Ectodermal cell (in vitro differentiated cells): ENCODE measurements around the gene PARP8.
"Not testable (repeated sequence)": the region's sequence is repeated elsewhere in the genome, so short reads cannot be mapped to it uniquely, and the experiment has no call there.

Experiments used
- H3K27ac ChIP-seq: 2 replicates; pipeline ENCODE4 v1.7.0; 2013; ENCODE audit warnings: mild to moderate bottlenecking, low read depth, low read length; ENCODE audit not compliant: insufficient read depth, poor library complexity, severe bottlenecking
- H3K27me3 ChIP-seq: 2 replicates; pipeline ENCODE4 v1.7.0; 2013; ENCODE audit warnings: mild to moderate bottlenecking, low read length; ENCODE audit not compliant: insufficient read depth, control insufficient read depth, poor library complexity, severe bottlenecking
- H3K36me3 ChIP-seq: one replicate; pipeline ENCODE4 v1.7.0; 2013; ENCODE audit warnings: low read length; ENCODE audit not compliant: control insufficient read depth, insufficient read depth
- H3K4me1 ChIP-seq: one replicate; pipeline ENCODE4 v1.7.0; 2013; ENCODE audit warnings: low read length; ENCODE audit not compliant: control insufficient read depth, insufficient read depth
- H3K4me3 ChIP-seq: 2 replicates; pipeline ENCODE4 v1.7.0; 2013; ENCODE audit warnings: low read depth, low read length, control low read depth; ENCODE audit not compliant: insufficient read depth
- H3K9me3 ChIP-seq: 2 replicates; pipeline ENCODE4 v1.7.0; 2013; ENCODE audit warnings: mild to moderate bottlenecking, low read length, moderate library complexity; ENCODE audit not compliant: control insufficient read depth
- WGBS, 2 experiments: methylation state at CpG; one replicate each; pipeline ENCODE4 v1.1.7; 2013; ENCODE audit warnings: missing lambda C conversion rate in 2 of 2; 5-methylcytosine and 5-hydroxymethylcytosine counted together

PARP8 gene

DNA sequence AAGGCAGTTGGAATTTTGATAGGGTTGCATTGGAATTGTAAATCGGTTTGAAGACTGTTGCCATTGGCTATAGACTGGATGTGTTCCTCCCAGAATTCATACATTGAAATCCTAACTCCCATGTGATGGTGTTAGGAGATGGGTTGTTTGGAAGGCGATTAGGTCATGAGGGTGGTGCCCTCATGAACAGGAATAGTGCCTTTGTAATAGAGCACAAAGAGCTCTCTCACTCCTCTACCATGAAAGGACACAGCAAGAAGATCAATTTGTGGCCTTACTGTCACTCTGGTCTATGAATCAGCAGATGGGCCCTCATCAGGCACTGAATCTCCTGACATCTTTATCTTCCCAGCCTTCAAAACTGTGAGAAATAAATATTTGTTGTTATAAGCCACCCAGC, 133.2 kb downstream of the PARP8 start:
- peaks cover 6% of the 10 kb centered on the region for H3K36me3 ChIP-seq
- no peak overlapping the region for H3K4me3 ChIP-seq
- 100% methylated on average over 2 of the region's 2 CpGs for WGBS, 2 experiments
- no peak overlapping the region for H3K27ac ChIP-seq
- no peaks in the 10 kb centered on the region for H3K4me1 ChIP-seq
- no peaks in the 10 kb centered on the region for H3K9me3 ChIP-seq
- H3K27me3 ChIP-seq: no peaks in the 10 kb centered on the region

DNA sequence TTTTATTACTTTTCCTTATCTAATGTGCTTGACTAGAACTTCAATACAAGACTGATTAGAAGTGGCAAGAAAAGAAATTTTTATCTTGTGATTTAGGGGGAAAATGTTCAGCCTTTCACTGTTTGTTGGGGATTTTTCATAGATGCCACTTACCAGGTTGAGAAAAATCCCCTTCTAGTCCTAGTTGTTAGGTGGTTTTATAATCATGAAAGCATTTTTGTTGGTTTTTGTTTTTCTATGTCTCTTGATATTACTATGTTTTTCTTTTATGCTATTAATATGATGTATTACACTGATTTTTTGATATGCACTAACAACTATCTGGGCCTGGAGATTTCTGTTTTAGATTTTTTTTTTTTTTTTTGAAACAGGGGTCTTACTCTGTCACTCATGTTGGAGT, 134.0 kb downstream of the PARP8 start:
- Histone ChIP-seq H3K4me1 (no peaks in the 10 kb centered on the region), H3K27me3 (no peaks in the 10 kb centered on the region), H3K27ac (no peak overlapping the region), H3K36me3 (peaks cover 3% of the 10 kb centered on the region), H3K9me3 (no peaks in the 10 kb centered on the region), H3K4me3 (no peak overlapping the region)

- Histone ChIP-seq H3K4me1 (no peaks in the 10 kb centered on the region), H3K36me3 (no peaks in the 10 kb centered on the region), H3K27me3 (no peaks in the 10 kb centered on the region), H3K27ac (no peak overlapping the region), H3K4me3 (no peak overlapping the region), H3K9me3 (no peaks in the 10 kb centered on the region)
- 83 to 89% methylated on average over 2 of the region's 2 CpGs for whole genome bisulfite sequencing, 2 experiments
Observed at GRCh38 chr5:50807661-50808060, 141.2 kb downstream of the PARP8 start.

- Histone ChIP-seq H3K36me3 (no peaks in the 10 kb centered on the region), H3K27ac (no peak overlapping the region), H3K27me3 (no peaks in the 10 kb centered on the region), H3K4me1 (no peaks in the 10 kb centered on the region), H3K4me3 (no peak overlapping the region), H3K9me3 (no peaks in the 10 kb centered on the region)
- WGBS, 2 experiments: 72 to 84% methylated on average over 3 of the region's 3 CpGs
Observed at GRCh38 chr5:50808406-50808805, 142.0 kb downstream of the PARP8 start.

GRCh38 chr5:50811746-50812145, 145.3 kb downstream of the PARP8 start:
- not testable (repeated sequence) for H3K4me3 ChIP-seq, H3K4me1 ChIP-seq, H3K27ac ChIP-seq, H3K27me3 ChIP-seq, H3K9me3 ChIP-seq, H3K36me3 ChIP-seq
- 92 to 96% methylated on average over 6 of the region's 6 CpGs for WGBS, 2 experiments

GRCh38 chr5:50813691-50814090, 147.3 kb downstream of the PARP8 start:
- no peaks in the 10 kb centered on the region for H3K9me3 ChIP-seq
- no peaks in the 10 kb centered on the region for H3K4me1 ChIP-seq
- no peaks in the 10 kb centered on the region for H3K36me3 ChIP-seq
- no CpG with 5 or more reads among the region's 3 CpGs for WGBS, 2 experiments
- H3K27me3 ChIP-seq: no peaks in the 10 kb centered on the region
- no peak overlapping the region for H3K4me3 ChIP-seq
- no peak overlapping the region for H3K27ac ChIP-seq

DNA sequence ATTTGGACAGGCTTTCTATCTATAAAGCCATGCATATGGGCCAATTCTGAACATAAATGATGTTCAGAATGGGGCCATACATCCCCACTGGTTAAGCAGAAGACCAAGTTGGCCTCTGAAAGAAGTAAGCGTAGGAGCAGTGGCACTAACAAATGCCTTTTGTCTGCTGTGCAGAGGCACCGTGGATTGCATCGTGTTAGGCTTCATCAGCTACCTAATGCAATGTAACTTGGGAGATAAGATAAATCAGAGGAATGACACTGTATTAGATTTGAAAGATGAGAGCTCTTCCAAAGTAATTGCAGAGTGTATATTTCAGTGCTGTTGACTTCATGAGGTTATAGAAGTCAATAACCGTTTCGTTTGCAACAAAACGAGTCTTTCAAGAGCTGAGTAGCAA, 148.1 kb downstream of the PARP8 start:
- no peak overlapping the region for H3K27ac ChIP-seq
- H3K9me3 ChIP-seq: no peaks in the 10 kb centered on the region
- H3K4me3 ChIP-seq: no peak overlapping the region
- H3K4me1 ChIP-seq: no peaks in the 10 kb centered on the region
- no peaks in the 10 kb centered on the region for H3K36me3 ChIP-seq
- H3K27me3 ChIP-seq: no peaks in the 10 kb centered on the region
- 93 to 94% methylated on average over 6 of the region's 6 CpGs for WGBS, 2 experiments

GRCh38 chr5:50822046-50822445, 155.6 kb downstream of the PARP8 start:
- no peaks in the 10 kb centered on the region for H3K36me3 ChIP-seq
- WGBS, 2 experiments: 97 to 100% methylated on average over 1 to 2 of the region's 2 CpGs

DNA sequence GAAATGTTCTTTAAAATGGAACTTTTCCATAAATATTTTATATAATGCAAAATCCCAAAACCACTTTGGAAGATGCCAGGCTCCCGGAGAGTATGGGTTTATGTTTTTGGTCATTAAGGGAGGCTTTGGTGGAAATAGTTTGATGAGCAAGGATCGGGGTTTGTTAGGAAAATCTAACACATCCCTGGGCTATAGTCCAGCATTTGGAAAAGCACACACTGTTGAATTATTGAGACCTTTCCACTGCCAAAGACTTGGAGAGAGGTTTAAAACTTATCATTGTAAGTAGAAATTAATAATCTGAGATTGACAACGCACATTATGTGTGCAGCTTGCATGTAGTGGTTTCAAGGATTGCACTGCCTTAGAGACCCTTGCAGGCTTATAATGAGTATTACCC, 156.3 kb downstream of the PARP8 start:
- Histone ChIP-seq H3K4me1 (no peaks in the 10 kb centered on the region), H3K27me3 (no peaks in the 10 kb centered on the region), H3K36me3 (no peaks in the 10 kb centered on the region), H3K4me3 (no peak overlapping the region), H3K9me3 (no peaks in the 10 kb centered on the region), H3K27ac (no peak overlapping the region)
- WGBS, 2 experiments: 86 to 95% methylated on average over 3 of the region's 3 CpGs

More at GRCh38 chr5:50822046-50822445, 155.6 kb downstream of the PARP8 start:
- Histone ChIP-seq H3K9me3 (no peaks in the 10 kb centered on the region), H3K27me3 (no peaks in the 10 kb centered on the region), H3K4me3 (no peak overlapping the region), H3K27ac (no peak overlapping the region), H3K4me1 (no peaks in the 10 kb centered on the region)

- WGBS, 2 experiments: 94 to 98% methylated on average over 6 of the region's 6 CpGs
- no peaks in the 10 kb centered on the region for H3K36me3 ChIP-seq
- no peaks in the 10 kb centered on the region for H3K4me1 ChIP-seq
- H3K4me3 ChIP-seq: no peak overlapping the region
- H3K9me3 ChIP-seq: no peaks in the 10 kb centered on the region
- H3K27me3 ChIP-seq: no peaks in the 10 kb centered on the region
- H3K27ac ChIP-seq: no peak overlapping the region
Observed at GRCh38 chr5:50823568-50823967, 157.1 kb downstream of the PARP8 start.

GRCh38 chr5:50824109-50824508, 157.7 kb downstream of the PARP8 start:
- no peaks in the 10 kb centered on the region for H3K36me3 ChIP-seq
- no peaks in the 10 kb centered on the region for H3K4me1 ChIP-seq
- 96 to 97% methylated on average over 2 of the region's 2 CpGs for WGBS, 2 experiments
- H3K9me3 ChIP-seq: no peaks in the 10 kb centered on the region
- no peaks in the 10 kb centered on the region for H3K27me3 ChIP-seq
- no peak overlapping the region for H3K27ac ChIP-seq
- no peak overlapping the region for H3K4me3 ChIP-seq
